H1 (cell line): ENCODE measurements around the gene CORO7. TPM values are rescaled to one million over a fixed set of nuclear protein-coding genes. Genes with fewer than 3 reads are reported as not detected.

ENCODE experiments used
- CTCF ChIA-PET: fragments of 300-600 bp; sonication (Branson Sonifier 250); formaldehyde crosslinking; loops from one replicate; lab custom pipeline; 2021; ENCODE audit not compliant: partially characterized antibody; lab: Charles Lee
- POLR2A ChIA-PET: fragments of 300-600 bp; sonication (Branson Sonifier 250); formaldehyde crosslinking; loops from one replicate; lab custom pipeline; 2021; ENCODE audit warnings: inconsistent platforms; ENCODE audit not compliant: partially characterized antibody; lab: Charles Lee
- DNase-seq, 2 experiments: peaks; one replicate each; pipeline versions ENCODE4 v3.0.0 to v3.0.0-alpha.2; 2010 to 2022; ENCODE audit warnings: low spot score in 2 of 2, low read depth in 1 of 2, mixed read lengths in 1 of 2
- FAIRE-seq: peaks from 2 replicates; lab custom pipeline; 2011; peaks lifted over from hg19 to GRCh38; lab: Jason Lieb, UNC
- H2AFZ ChIP-seq: 2 replicates; pipeline ENCODE4 v1.8.1; 2012; ENCODE audit warnings: low read length, inconsistent platforms
- H2AK5ac ChIP-seq: 2 replicates; pipeline ENCODE4 v1.6.1; 2013; ENCODE audit warnings: low read depth, low read length
- H2BK120ac ChIP-seq: replicated peaks from 2 replicates; pipeline ENCODE3; 2013; ENCODE audit warnings: low read depth, low read length, inconsistent platforms
- H2BK12ac ChIP-seq: 2 replicates; pipeline ENCODE4 v1.6.1; 2013; ENCODE audit warnings: low read depth, low read length
- H2BK15ac ChIP-seq: 2 replicates; pipeline ENCODE4 v1.6.1; 2013; ENCODE audit warnings: low read length
- H2BK20ac ChIP-seq: 2 replicates; pipeline ENCODE4 v1.6.1; 2013; ENCODE audit warnings: low read length
- H2BK5ac ChIP-seq: 2 replicates; pipeline ENCODE4 v1.6.1; 2013; ENCODE audit warnings: low read depth, low read length
- H3K14ac ChIP-seq: 2 replicates; pipeline ENCODE4 v1.6.1; 2013; ENCODE audit warnings: inconsistent platforms; ENCODE audit not compliant: insufficient read length
- H3K18ac ChIP-seq: 2 replicates; pipeline ENCODE4 v1.6.1; 2013; ENCODE audit warnings: low read length; ENCODE audit errors: extremely low read depth
- H3K23ac ChIP-seq: 2 replicates; pipeline ENCODE4 v1.6.1; 2013; ENCODE audit warnings: inconsistent platforms; ENCODE audit not compliant: insufficient read length
- H3K23me2 ChIP-seq: 2 replicates; pipeline ENCODE4 v1.6.1; 2013; ENCODE audit warnings: low read depth, low read length
- H3K27ac ChIP-seq: 2 replicates; pipeline ENCODE4 v1.6.1; 2011; ENCODE audit warnings: low read depth, low read length, inconsistent platforms
- H3K27me3 ChIP-seq, 4 experiments: replicated peaks in 1 of 4; 1 replicate in 1 of 4; 2 replicates in 3 of 4; pipeline versions ENCODE4 v1.6.1 to v1.8.1; 2011 to 2013; ENCODE audit warnings: low read length in 3 of 4, mild to moderate bottlenecking in 3 of 4, inconsistent platforms in 2 of 4, mixed read lengths in 2 of 4, moderate library complexity in 1 of 4; ENCODE audit not compliant: control insufficient read depth in 3 of 4, insufficient read depth in 3 of 4; ENCODE audit errors: extremely low read depth in 1 of 4
- H3K36me3 ChIP-seq, 4 experiments: 2 replicates each; pipeline versions ENCODE4 v1.6.1 to v1.8.1; 2011 to 2013; ENCODE audit warnings: mild to moderate bottlenecking in 4 of 4, low read length in 3 of 4, moderate library complexity in 2 of 4, control low read depth in 1 of 4, inconsistent platforms in 1 of 4; ENCODE audit not compliant: insufficient read depth in 4 of 4, control insufficient read depth in 2 of 4
- H3K4ac ChIP-seq: replicated peaks from 2 replicates; pipeline ENCODE3; 2013; ENCODE audit warnings: low read length, low read depth, mixed read lengths, inconsistent platforms; ENCODE audit not compliant: insufficient read length
- H3K4me1 ChIP-seq, 4 experiments: replicated peaks in 1 of 4; 1 replicate in 1 of 4; 2 replicates in 3 of 4; pipeline versions ENCODE4 v1.6.1 to v1.8.1; 2011 to 2013; ENCODE audit warnings: low read length in 3 of 4, inconsistent platforms in 2 of 4, mixed read lengths in 1 of 4; ENCODE audit not compliant: insufficient read depth in 4 of 4, control insufficient read depth in 3 of 4
- H3K4me2 ChIP-seq, 2 experiments: 2 replicates each; pipeline versions ENCODE4 v1.6.1 to v1.8.1; 2011 to 2013; ENCODE audit warnings: low read depth in 2 of 2, low read length in 2 of 2, control low read depth in 1 of 2, inconsistent platforms in 1 of 2, mild to moderate bottlenecking in 1 of 2; ENCODE audit not compliant: insufficient read depth in 1 of 2
- H3K4me3 ChIP-seq, 4 experiments: fragments of 200-600, 300-600 bp in 1 of 4; sonication (generic), shearing (Covaris generic), sonication (Bioruptor Twin) in 1 of 4; 2 replicates each; pipeline versions ENCODE4 v1.5.1 to v1.8.1; 2011 to 2016; ENCODE audit warnings: low read length in 4 of 4, low read depth in 3 of 4, control low read depth in 2 of 4, inconsistent platforms in 2 of 4, mild to moderate bottlenecking in 2 of 4, mixed read lengths in 1 of 4, moderate library complexity in 1 of 4; ENCODE audit not compliant: insufficient read depth in 2 of 4; ENCODE audit errors: extremely low read depth in 1 of 4
- H3K56ac ChIP-seq: replicated peaks from 2 replicates; pipeline ENCODE3; 2013; ENCODE audit warnings: low read depth, mild to moderate bottlenecking, mixed read lengths, low read length, inconsistent platforms; ENCODE audit not compliant: insufficient read length
- H3K79me1 ChIP-seq: 2 replicates; pipeline ENCODE4 v1.6.1; 2013; ENCODE audit warnings: low read depth, low read length, control low read depth
- H3K79me2 ChIP-seq, 2 experiments: 2 replicates each; pipeline versions ENCODE4 v1.6.1 to v1.8.1; 2012 to 2013; ENCODE audit warnings: low read length in 2 of 2, mild to moderate bottlenecking in 2 of 2, inconsistent platforms in 1 of 2; ENCODE audit not compliant: insufficient read depth in 2 of 2, control insufficient read depth in 1 of 2
- H3K9ac ChIP-seq, 4 experiments: replicated peaks in 1 of 4; 1 replicate in 1 of 4; 2 replicates in 3 of 4; pipeline versions ENCODE4 v1.6.1 to v1.8.1; 2011 to 2013; ENCODE audit warnings: low read depth in 3 of 4, low read length in 3 of 4, control low read depth in 2 of 4, mild to moderate bottlenecking in 2 of 4, moderate library complexity in 2 of 4, inconsistent platforms in 1 of 4; ENCODE audit errors: extremely low read depth in 1 of 4
- H3K9me3 ChIP-seq, 2 experiments: 2 replicates each; pipeline versions ENCODE4 v1.6.1 to v1.8.1; 2012 to 2013; ENCODE audit warnings: mild to moderate bottlenecking in 2 of 2, moderate library complexity in 2 of 2, control low read depth in 1 of 2, inconsistent platforms in 1 of 2, low read depth in 1 of 2, low read length in 1 of 2, mixed read lengths in 1 of 2; ENCODE audit not compliant: insufficient read depth in 2 of 2
- H4K20me1 ChIP-seq, 2 experiments: replicated peaks in 1 of 2; 2 replicates each; pipeline versions ENCODE3 to v1.8.1; 2011 to 2013; ENCODE audit warnings: inconsistent platforms in 2 of 2, low read length in 2 of 2, mild to moderate bottlenecking in 1 of 2; ENCODE audit not compliant: insufficient read depth in 2 of 2, control insufficient read depth in 1 of 2
- H4K5ac ChIP-seq: 2 replicates; pipeline ENCODE4 v1.6.1; 2013; ENCODE audit warnings: low read length, low read depth, mixed read lengths, inconsistent platforms; ENCODE audit not compliant: insufficient read length
- H4K8ac ChIP-seq: 2 replicates; pipeline ENCODE4 v1.8.0; 2013; ENCODE audit warnings: mild to moderate bottlenecking, moderate library complexity, low read length, inconsistent platforms; ENCODE audit not compliant: insufficient read depth; ENCODE audit errors: extremely low read depth
- H4K91ac ChIP-seq: replicated peaks from 2 replicates; pipeline ENCODE3; 2013; ENCODE audit warnings: low read length, mixed read lengths, inconsistent platforms; ENCODE audit not compliant: insufficient read length
- CREB1 ChIP-seq: IDR thresholded peaks from 2 replicates; pipeline ENCODE4 v1.6.1; 2012; ENCODE audit warnings: inconsistent platforms
- WGBS, 2 experiments: shearing (Covaris generic) in 1 of 2; methylation state at CpG; one replicate each; pipeline versions ENCODE4 v1.1.6 to v1.1.7; 2013 to 2015; ENCODE audit warnings: low lambda C conversion rate in 2 of 2, mixed read lengths in 2 of 2, inconsistent platforms in 1 of 2, low coverage in 1 of 2, missing lambda C conversion rate in 1 of 2; ENCODE audit not compliant: insufficient replicate concordance in 2 of 2, insufficient coverage in 1 of 2, insufficient read length in 1 of 2; ENCODE audit errors: extremely low coverage in 1 of 2, missing lambda C conversion rate in 1 of 2; 5-methylcytosine and 5-hydroxymethylcytosine counted together
- polyA plus RNA-seq, 7 experiments: library from polyadenylated mRNA; depleted of rRNA in 3 of 7; stranded (reverse) in 5 of 7; unstranded in 2 of 7; fragments of >200 nt in 5 of 7; fragments of 200-250 nt in 2 of 7; gene quantifications; 1 replicate in 5 of 7; 2 replicates in 1 of 7; 4 replicates in 1 of 7; pipeline versions ENCODE4 v1.2.1 to v1.2.3, GENCODE V29; 2011 to 2013; ENCODE audit warnings: missing spikeins in 2 of 7, mixed read lengths in 2 of 7
- total RNA-seq: library from RNA; stranded (reverse); fragmentation: NEBNext Ultra II Directional; extraction: Animal tissue kit (Norgen Biotek cat#: 25700); gene quantifications from 2 replicates; pipeline ENCODE4 v1.2.1, GENCODE V29; 2021

Gene CORO7
- total and polyA plus RNA-seq, 2 of the 8 experiments (the other 6 are each of a cell fraction or from before 2014, with no cell fraction given): 25.2 to 29.8 TPM

DNA sequence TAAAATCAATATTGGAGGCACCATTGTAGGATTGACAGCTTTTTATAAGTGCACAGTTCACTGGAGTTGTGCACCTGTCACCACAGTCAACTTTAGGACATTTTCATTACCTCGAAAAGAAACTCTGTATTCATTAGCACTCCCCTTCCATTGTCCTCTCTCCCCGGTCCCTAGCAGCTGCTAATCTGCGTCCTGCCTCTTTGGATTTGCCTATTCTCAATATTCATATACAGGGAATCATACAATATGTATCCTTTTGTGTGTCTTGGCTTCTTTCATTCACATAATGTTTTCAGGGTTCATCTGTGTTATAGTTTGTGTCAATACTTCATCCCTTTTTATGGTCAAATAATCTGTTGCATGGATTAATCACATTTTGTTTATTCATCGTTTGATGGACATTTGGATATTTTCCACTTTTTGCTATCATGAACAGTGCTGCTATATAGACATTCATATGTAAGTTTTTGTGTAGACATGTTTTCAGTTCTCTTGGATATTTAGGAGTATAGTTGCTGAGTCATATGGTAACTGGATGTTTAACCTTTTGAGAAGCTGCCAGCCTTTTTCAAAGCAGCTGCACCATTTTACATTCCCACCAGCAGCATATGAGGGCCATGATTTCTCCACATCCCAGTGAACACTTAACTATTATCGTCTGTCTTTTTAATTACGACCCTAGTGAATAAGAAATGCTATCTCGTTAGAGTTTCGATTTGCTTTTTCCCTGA lies 19.1 kb upstream of the CORO7 start:
- ChIA-PET CTCF (interaction anchor here (0.8 to 1.7 kb wide), 3 partner anchors 36 to 140 kb away, joined by 3 to 5 read pairs (median 3); no protein-coding TSS in a partner anchor), POLR2A (interaction anchor here (0.6 kb wide), 2 partner anchors 14 to 16 kb away, joined by 3 read pairs; no protein-coding TSS in a partner anchor)
- Histone ChIP-seq H3K79me1 (no peaks in the 10 kb centered on the region), H3K9me3 (no peaks in the 10 kb centered on the region), H3K9ac (peak overlapping the region in 1 of 4 experiments; percentile 53; a peak in 1 of 7 replicates), H3K23ac (no peak overlapping the region), H4K20me1 (peaks cover 0 to 2% of the 10 kb centered on the region in 2 experiments), H3K56ac (no peak overlapping the region), H3K4me2 (no peak overlapping the region), H2AK5ac (no peak overlapping the region), H3K36me3 (peaks cover 11 to 51% (median 27%) of the 10 kb centered on the region in 4 experiments; a peak in 7 of 8 replicates), H4K5ac (no peak overlapping the region), H3K79me2 (no peaks in the 10 kb centered on the region), H2BK120ac (no peak overlapping the region), H3K23me2 (no peaks in the 10 kb centered on the region), H2BK12ac (no peak overlapping the region), H4K91ac (no peak overlapping the region), H3K14ac (no peak overlapping the region), H2BK15ac (no peak overlapping the region), H3K4me1 (no peaks in the 10 kb centered on the region), H3K27ac (no peak overlapping the region), H3K27me3 (no peaks in the 10 kb centered on the region), H4K8ac (no peak overlapping the region), H2AFZ (no peak overlapping the region), H3K4ac (no peak overlapping the region), H3K18ac (no peak overlapping the region), H2BK5ac (no peak overlapping the region), H3K4me3 (no peak overlapping the region), H2BK20ac (no peak overlapping the region)
- TF ChIP-seq CREB1: no peak
- FAIRE-seq (no peak), DNase-seq (no peak)
- 80% methylated on average over 8 of the region's 8 CpGs; no CpG with 5 or more reads in 1 of the 2 experiments for WGBS, 2 experiments
